ENCODE results near the gene RPP30. TPM values are rescaled to one million over a fixed set of nuclear protein-coding genes. Genes with fewer than 3 reads are reported as not detected.

RPP30 gene
- total RNA-seq, 1 donor from 2014 or later = 31.5 TPM

DNA sequence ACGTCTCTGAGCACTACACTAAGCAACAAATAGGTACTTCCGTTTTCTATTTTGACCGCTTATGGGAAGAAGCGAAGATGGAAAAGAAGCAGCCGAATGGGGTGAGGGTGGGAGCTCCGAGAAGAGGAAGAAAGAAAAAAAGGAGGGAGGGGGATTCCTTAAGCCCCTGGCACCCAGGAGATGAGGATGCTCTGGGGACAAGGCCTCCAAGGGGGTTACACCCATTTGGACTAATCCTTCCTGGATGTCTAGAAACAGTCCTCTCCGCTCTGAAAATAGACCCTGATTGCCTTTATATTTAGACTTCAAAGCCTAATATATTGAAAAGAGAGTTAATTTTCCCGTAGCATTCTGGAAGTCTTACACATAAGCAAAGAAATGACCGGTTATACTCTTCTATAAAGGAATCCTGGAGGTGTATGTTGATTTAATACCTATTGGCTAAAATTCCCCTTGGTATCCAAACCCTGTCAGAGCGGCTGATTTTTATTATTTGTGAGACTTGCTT is 13.3 kb upstream of the RPP30 start:
- Mint-ChIP-seq H3K27ac (ENCODE audit: unreplicated experiment) (peak overlapping the region; percentile 88), H3K27me3 (ENCODE audit: unreplicated experiment) (peaks cover 8% of the 10 kb centered on the region), H3K4me1 (ENCODE audit: low read depth, unreplicated experiment) (peaks cover 15% of the 10 kb centered on the region), H3K9me3 (ENCODE audit: unreplicated experiment) (peaks cover 9% of the 10 kb centered on the region), H3K36me3 (ENCODE audit: unreplicated experiment) (peaks cover 3% of the 10 kb centered on the region), H3K4me3 (ENCODE audit: unreplicated experiment) (peak overlapping the region; percentile 88)
- no peak for DNase-seq
- TF ChIP-seq, protein P1, sequence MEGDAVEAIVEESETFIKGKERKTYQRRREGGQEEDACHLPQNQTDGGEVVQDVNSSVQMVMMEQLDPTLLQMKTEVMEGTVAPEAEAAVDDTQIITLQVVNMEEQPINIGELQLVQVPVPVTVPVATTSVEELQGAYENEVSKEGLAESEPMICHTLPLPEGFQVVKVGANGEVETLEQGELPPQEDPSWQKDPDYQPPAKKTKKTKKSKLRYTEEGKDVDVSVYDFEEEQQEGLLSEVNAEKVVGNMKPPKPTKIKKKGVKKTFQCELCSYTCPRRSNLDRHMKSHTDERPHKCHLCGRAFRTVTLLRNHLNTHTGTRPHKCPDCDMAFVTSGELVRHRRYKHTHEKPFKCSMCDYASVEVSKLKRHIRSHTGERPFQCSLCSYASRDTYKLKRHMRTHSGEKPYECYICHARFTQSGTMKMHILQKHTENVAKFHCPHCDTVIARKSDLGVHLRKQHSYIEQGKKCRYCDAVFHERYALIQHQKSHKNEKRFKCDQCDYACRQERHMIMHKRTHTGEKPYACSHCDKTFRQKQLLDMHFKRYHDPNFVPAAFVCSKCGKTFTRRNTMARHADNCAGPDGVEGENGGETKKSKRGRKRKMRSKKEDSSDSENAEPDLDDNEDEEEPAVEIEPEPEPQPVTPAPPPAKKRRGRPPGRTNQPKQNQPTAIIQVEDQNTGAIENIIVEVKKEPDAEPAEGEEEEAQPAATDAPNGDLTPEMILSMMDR (IDR thresholded peaks at IDR 0.05; ENCODE audit: partially characterized antibody, unreplicated experiment) = no peak

DNA sequence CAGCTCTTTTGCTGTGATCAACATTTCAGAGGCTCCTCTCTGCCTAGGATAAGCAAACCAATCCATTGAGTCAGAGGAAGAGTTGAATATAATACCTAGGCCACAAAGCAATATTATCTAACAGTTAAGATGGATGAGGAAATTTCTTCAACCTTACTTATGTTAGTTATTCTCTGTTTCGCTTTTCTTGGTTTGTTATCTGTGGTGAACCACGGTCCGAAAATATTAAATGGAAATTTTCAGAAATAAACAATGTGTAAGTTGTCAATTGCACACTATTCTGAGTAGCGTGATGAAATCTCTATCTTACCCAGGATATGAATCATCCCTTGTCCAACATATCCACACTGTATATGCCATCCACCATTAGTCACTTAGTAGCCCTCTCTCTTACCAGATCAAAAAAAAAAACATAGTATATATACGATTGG is 12.4 kb upstream of the RPP30 start:
- Mint-ChIP-seq H3K36me3 (ENCODE audit: unreplicated experiment) (no peaks in the 10 kb centered on the region), H3K27ac (ENCODE audit: unreplicated experiment) (no peak overlapping the region), H3K4me1 (ENCODE audit: low read depth, unreplicated experiment) (peaks cover 12% of the 10 kb centered on the region), H3K9me3 (ENCODE audit: unreplicated experiment) (peaks cover 9% of the 10 kb centered on the region), H3K27me3 (ENCODE audit: unreplicated experiment) (peaks cover 8% of the 10 kb centered on the region), H3K4me3 (ENCODE audit: unreplicated experiment) (peak overlapping the region; percentile 88)
- TF ChIP-seq, protein P1 (IDR thresholded peaks at IDR 0.05; ENCODE audit: partially characterized antibody, unreplicated experiment) = no peak
- DNase-seq = no peak

DNA sequence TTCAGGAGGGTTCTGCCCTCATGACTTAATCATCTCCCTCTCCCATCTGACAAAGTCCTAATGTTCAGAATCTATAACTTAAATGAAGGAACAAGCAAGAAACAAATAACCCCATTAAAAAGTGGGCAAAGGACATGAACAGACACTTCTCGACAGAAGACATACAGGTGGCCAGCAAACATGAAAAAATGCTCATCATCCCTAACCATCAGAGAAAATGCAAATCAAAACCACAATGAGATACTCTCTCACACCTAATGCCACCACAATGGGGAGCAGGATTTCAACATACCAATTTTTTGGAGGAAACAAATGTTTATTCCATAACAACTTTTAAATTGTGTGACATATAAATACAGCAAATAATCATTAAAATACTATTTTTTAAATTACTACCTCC is 11.0 kb upstream of the RPP30 start:
- Mint-ChIP-seq H3K9me3 (ENCODE audit: unreplicated experiment) (peaks cover 9% of the 10 kb centered on the region), H3K4me3 (ENCODE audit: unreplicated experiment) (no peak overlapping the region), H3K27me3 (ENCODE audit: unreplicated experiment) (peaks cover 8% of the 10 kb centered on the region), H3K36me3 (ENCODE audit: unreplicated experiment) (no peaks in the 10 kb centered on the region), H3K27ac (ENCODE audit: unreplicated experiment) (no peak overlapping the region), H3K4me1 (ENCODE audit: low read depth, unreplicated experiment) (peaks cover 8% of the 10 kb centered on the region)
- no peak for DNase-seq
- TF ChIP-seq, protein P1 (IDR thresholded peaks at IDR 0.05; ENCODE audit: partially characterized antibody, unreplicated experiment) = no peak

DNA sequence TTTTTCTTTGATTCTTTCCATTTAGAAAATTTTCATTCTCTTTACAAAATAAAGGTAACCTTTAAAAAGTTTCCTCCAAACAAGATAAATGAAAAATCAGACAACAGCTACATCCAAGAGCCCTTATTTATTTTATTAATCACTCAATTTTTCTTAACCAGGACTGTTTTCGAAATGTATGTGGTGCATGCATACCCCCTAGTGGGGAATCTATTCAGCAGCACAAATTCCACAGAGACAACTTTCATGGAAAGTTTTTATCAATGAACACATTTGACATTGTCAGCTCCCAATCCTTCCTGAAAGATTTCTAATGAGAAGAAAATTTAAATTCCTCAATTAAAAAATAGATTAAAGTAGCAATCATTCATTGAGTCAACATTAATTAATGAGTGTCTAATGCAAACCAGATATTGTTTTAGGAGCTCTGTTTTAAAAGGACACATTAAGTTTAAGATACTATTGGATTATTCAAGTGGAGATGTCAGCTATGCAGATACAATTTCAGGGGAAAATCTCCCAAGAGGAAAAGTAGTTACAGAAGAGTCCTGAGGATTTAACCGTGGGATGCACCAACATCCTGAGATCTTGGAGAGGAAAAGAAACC is 8.8 kb upstream of the RPP30 start:
- peaks cover 3% of the 10 kb centered on the region for H3K9me3 Mint-ChIP-seq (ENCODE audit: unreplicated experiment)
- no peaks in the 10 kb centered on the region for H3K36me3 Mint-ChIP-seq (ENCODE audit: unreplicated experiment)
- H3K27ac Mint-ChIP-seq (ENCODE audit: unreplicated experiment) = no peak overlapping the region
- no peak for DNase-seq
- H3K4me3 Mint-ChIP-seq (ENCODE audit: unreplicated experiment) = no peak overlapping the region
- peaks cover 5% of the 10 kb centered on the region for H3K4me1 Mint-ChIP-seq (ENCODE audit: low read depth, unreplicated experiment)
- TF ChIP-seq, protein P1 (IDR thresholded peaks at IDR 0.05; ENCODE audit: partially characterized antibody, unreplicated experiment) = peak; percentile 82
- no peaks in the 10 kb centered on the region for H3K27me3 Mint-ChIP-seq (ENCODE audit: unreplicated experiment)

DNA sequence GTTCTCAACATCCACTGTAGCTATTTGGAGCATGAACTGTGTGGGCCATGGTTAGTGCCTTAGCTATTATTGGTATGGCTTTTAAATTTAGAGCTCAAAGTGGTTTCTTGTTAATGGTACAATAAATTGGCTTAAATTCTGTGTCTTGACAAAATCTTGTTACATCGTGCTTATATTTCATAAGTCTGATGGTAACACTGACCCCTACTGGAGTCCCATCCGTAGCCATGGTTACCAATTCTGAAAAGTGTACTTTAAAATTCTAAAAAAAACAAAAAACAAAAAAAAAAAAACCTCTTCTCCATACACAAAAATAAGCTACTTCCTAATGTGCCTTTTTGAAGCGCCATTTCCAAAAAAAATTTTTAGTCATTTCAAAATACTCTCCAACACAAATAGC is 6.4 kb upstream of the RPP30 start:
- TF ChIP-seq, protein P1 (IDR thresholded peaks at IDR 0.05; ENCODE audit: partially characterized antibody, unreplicated experiment) = peak; percentile 25
- no peaks in the 10 kb centered on the region for H3K4me1 Mint-ChIP-seq (ENCODE audit: low read depth, unreplicated experiment)

More for the DNA sequence above, 6.4 kb upstream of the RPP30 start:
- no peak overlapping the region for H3K4me3 Mint-ChIP-seq (ENCODE audit: unreplicated experiment)
- H3K27me3 Mint-ChIP-seq (ENCODE audit: unreplicated experiment) = peaks cover 1% of the 10 kb centered on the region
- H3K36me3 Mint-ChIP-seq (ENCODE audit: unreplicated experiment) = no peaks in the 10 kb centered on the region
- no peak overlapping the region for H3K27ac Mint-ChIP-seq (ENCODE audit: unreplicated experiment)
- H3K9me3 Mint-ChIP-seq (ENCODE audit: unreplicated experiment) = no peaks in the 10 kb centered on the region
- DNase-seq = no peak

Measured in glutamatergic neuron (in vitro differentiated cells).